Thymus (tissue), 14 donors: ENCODE results near the gene HMGCS2. TPM values are rescaled to one million over a fixed set of nuclear protein-coding genes. Genes with fewer than 3 reads are reported as not detected.

Experiments
- DNase-seq, 9 donors: peaks; one replicate each; pipeline ENCODE4 v3.0.0-alpha.2; 2013; ENCODE audit warnings: low spot score in 9 of 9, low read depth in 6 of 9, missing footprints in 1 of 9
- H3K27ac ChIP-seq, 2 donors: one replicate each; pipeline ENCODE4 v1.5.1; 2013; ENCODE audit warnings: control low read depth in 1 of 2, low read depth in 1 of 2, low read length in 1 of 2, mild to moderate bottlenecking in 1 of 2, moderate library complexity in 1 of 2
- H3K27me3 ChIP-seq, 2 donors: one replicate each; pipeline ENCODE4 v1.5.1; 2013; ENCODE audit warnings: low read length in 1 of 2; ENCODE audit not compliant: control insufficient read depth in 2 of 2, insufficient read depth in 1 of 2
- H3K36me3 ChIP-seq, 2 donors: one replicate each; pipeline ENCODE4 v1.5.1; 2013; ENCODE audit warnings: low read length in 1 of 2, mild to moderate bottlenecking in 1 of 2, moderate library complexity in 1 of 2; ENCODE audit not compliant: control insufficient read depth in 2 of 2, insufficient read depth in 2 of 2
- H3K4me1 ChIP-seq, 2 donors: one replicate each; pipeline ENCODE4 v1.5.1; 2013; ENCODE audit warnings: low read length in 2 of 2; ENCODE audit not compliant: control insufficient read depth in 2 of 2, insufficient read depth in 2 of 2
- H3K4me3 ChIP-seq, 2 donors: one replicate each; pipeline ENCODE4 v1.5.1; 2013; ENCODE audit warnings: low read length in 2 of 2, control low read depth in 1 of 2, mild to moderate bottlenecking in 1 of 2
- H3K9me3 ChIP-seq, 2 donors: one replicate each; pipeline ENCODE4 v1.5.1; 2013; ENCODE audit warnings: low read length in 1 of 2, mild to moderate bottlenecking in 1 of 2; ENCODE audit not compliant: control insufficient read depth in 2 of 2, insufficient read depth in 1 of 2
- WGBS: extraction: QIAGEN DNeasy Blood & Tissue Kit; methylation state at CpG from one replicate; pipeline ENCODE4 v1.1.7; 2013; 5-methylcytosine and 5-hydroxymethylcytosine counted together
- long read RNA-seq, 10 donors: transcript quantifications; one replicate each; lab custom pipeline, GENCODE V29; 2026
- polyA plus RNA-seq: library from polyadenylated mRNA; stranded (reverse); fragments of 200-250 nt; gene quantifications from one replicate; pipeline ENCODE4 v1.2.3, GENCODE V29; 2013
- total RNA-seq: library from RNA; stranded (reverse); fragments of 120-200 nt; gene quantifications from one replicate; pipeline ENCODE4 v1.2.4, GENCODE V29; 2013
- donor health status: healthy.

The HMGCS2 gene
- total RNA-seq = 1.5 TPM
- polyA plus RNA-seq = 3.9 TPM
- long read RNA-seq, donor 1 = 0 reads
- long read RNA-seq, donor 2, partial matches to known transcripts = 0 of 4 reads
- long read RNA-seq, donor 2, other reads (novel, unspliced or antisense) = 0 of 4 reads
- long read RNA-seq, donor 3 = 0 reads
- long read RNA-seq, donor 4 = 0 reads
- long read RNA-seq, donor 5, partial matches to known transcripts = 0 of 2 reads
- long read RNA-seq, donor 5, other reads (novel, unspliced or antisense) = 0 of 2 reads
- long read RNA-seq, donor 6 = 0 reads
- long read RNA-seq, donor 7 = 0 reads
- long read RNA-seq, donor 8 = 0 reads
- long read RNA-seq, donor 9, partial matches to known transcripts = 0 of 1 reads
- long read RNA-seq, donor 9, other reads (novel, unspliced or antisense) = 0 of 1 reads
- long read RNA-seq, donor 10 = 0 reads

- H3K36me3 ChIP-seq = no peaks in the 10 kb centered on the region
- DNase-seq = no peak
- no peaks in the 10 kb centered on the region for H3K27me3 ChIP-seq
- H3K4me3 ChIP-seq = no peak within 1 kb of the TSS
- 90% methylated on average over 8 of the region's 8 CpGs for WGBS
- H3K9me3 ChIP-seq = no peaks in the 10 kb centered on the region
- no peaks in the 10 kb centered on the region for H3K4me1 ChIP-seq
- no peak within 1 kb of the TSS for H3K27ac ChIP-seq
Measured at GRCh38 chr1:119768778-119769177, at the start of gene HMGCS2. Gene HMGCS2 (minus strand): TSS chr1:119768905. CDS start chr1:119768844, 61 bp downstream.

- no peak for DNase-seq
- no peaks in the 10 kb centered on the region for H3K4me1 ChIP-seq
- no peaks in the 10 kb centered on the region for H3K36me3 ChIP-seq
- no peak overlapping the region for H3K4me3 ChIP-seq
- no peak overlapping the region for H3K27ac ChIP-seq
- H3K27me3 ChIP-seq = no peaks in the 10 kb centered on the region
- no peaks in the 10 kb centered on the region for H3K9me3 ChIP-seq
- 98% methylated on average over 2 of the region's 2 CpGs for WGBS
Measured at GRCh38 chr1:119818181-119818580, 49.5 kb upstream of the HMGCS2 start.

- 93% methylated on average over 2 of the region's 2 CpGs for WGBS
- no peaks in the 10 kb centered on the region for H3K9me3 ChIP-seq
- no peak for DNase-seq
Measured at GRCh38 chr1:119816407-119816806, 47.7 kb upstream of the HMGCS2 start.

GRCh38 chr1:119815928-119816327 is 47.2 kb upstream of the HMGCS2 start:
- Histone ChIP-seq H3K36me3 (no peaks in the 10 kb centered on the region), H3K4me3 (no peak overlapping the region), H3K27me3 (no peaks in the 10 kb centered on the region), H3K9me3 (no peaks in the 10 kb centered on the region), H3K27ac (no peak overlapping the region), H3K4me1 (no peaks in the 10 kb centered on the region)
- WGBS = 85% methylated on average over 7 of the region's 7 CpGs
- no peak for DNase-seq

More at GRCh38 chr1:119816407-119816806, 47.7 kb upstream of the HMGCS2 start:
- H3K4me1 ChIP-seq = no peaks in the 10 kb centered on the region
- no peaks in the 10 kb centered on the region for H3K27me3 ChIP-seq
- H3K36me3 ChIP-seq = no peaks in the 10 kb centered on the region
- no peak overlapping the region for H3K4me3 ChIP-seq
- no peak overlapping the region for H3K27ac ChIP-seq

- H3K4me1 ChIP-seq = no peaks in the 10 kb centered on the region
- DNase-seq = no peak
- no peak overlapping the region for H3K4me3 ChIP-seq
- H3K36me3 ChIP-seq = no peaks in the 10 kb centered on the region
- no peak overlapping the region for H3K27ac ChIP-seq
- 94% methylated on average over 3 of the region's 3 CpGs for WGBS
- H3K9me3 ChIP-seq = no peaks in the 10 kb centered on the region
- H3K27me3 ChIP-seq = no peaks in the 10 kb centered on the region
Measured at GRCh38 chr1:119815361-119815760, 46.7 kb upstream of the HMGCS2 start.

- H3K4me3 ChIP-seq = no peak overlapping the region
- no peaks in the 10 kb centered on the region for H3K4me1 ChIP-seq
- no peak overlapping the region for H3K27ac ChIP-seq
- H3K36me3 ChIP-seq = no peaks in the 10 kb centered on the region
- DNase-seq = no peak
- WGBS = 91% methylated on average over 1 of the region's 1 CpG
- H3K27me3 ChIP-seq = no peaks in the 10 kb centered on the region
- no peaks in the 10 kb centered on the region for H3K9me3 ChIP-seq
Measured at GRCh38 chr1:119814288-119814687, 45.6 kb upstream of the HMGCS2 start.

- H3K9me3 ChIP-seq = no peaks in the 10 kb centered on the region
- no peak for DNase-seq
- no peak overlapping the region for H3K27ac ChIP-seq
- peaks cover 0 to 2% of the 10 kb centered on the region in 2 donors for H3K27me3 ChIP-seq
- no peak overlapping the region for H3K4me3 ChIP-seq
- H3K4me1 ChIP-seq = no peaks in the 10 kb centered on the region
- 95% methylated on average over 2 of the region's 2 CpGs for WGBS
- no peaks in the 10 kb centered on the region for H3K36me3 ChIP-seq
Measured at GRCh38 chr1:119811985-119812557, 43.4 kb upstream of the HMGCS2 start.

GRCh38 chr1:119811387-119811786 is 42.7 kb upstream of the HMGCS2 start, which contains the start of gene REG4:
Gene REG4 (minus strand): TSS chr1:119811460. CDS start chr1:119808769, 2,691 bp downstream.
- WGBS = 94% methylated on average over 7 of the region's 7 CpGs
- Histone ChIP-seq H3K9me3 (no peaks in the 10 kb centered on the region), H3K27me3 (peaks cover 0 to 2% of the 10 kb centered on the region in 2 donors), H3K27ac (no peak within 1 kb of the TSS), H3K4me3 (no peak within 1 kb of the TSS), H3K36me3 (no peaks in the 10 kb centered on the region), H3K4me1 (no peaks in the 10 kb centered on the region)
- no peak for DNase-seq

- no peak overlapping the region for H3K4me3 ChIP-seq
- no peak overlapping the region for H3K27ac ChIP-seq
- H3K9me3 ChIP-seq = no peaks in the 10 kb centered on the region
- 2% methylated on average over 6 of the region's 6 CpGs for WGBS
- H3K4me1 ChIP-seq = no peaks in the 10 kb centered on the region
- peaks cover 0 to 2% of the 10 kb centered on the region in 2 donors for H3K27me3 ChIP-seq
- DNase-seq = peak; percentile 26 to 77 (median 58)
- no peaks in the 10 kb centered on the region for H3K36me3 ChIP-seq
Measured at GRCh38 chr1:119808972-119809550, 40.4 kb upstream of the HMGCS2 start.
